ENCODE results near the gene KLF16. TPM values are rescaled to one million over a fixed set of nuclear protein-coding genes. Genes with fewer than 3 reads are reported as not detected.

The KLF16 gene
- total RNA-seq, 2 experiments from 2014 or later: 21.5 to 21.8 TPM

- Mint-ChIP-seq H3K4me1 (peaks cover 11% of the 10 kb centered on the region), H3K36me3 (no peaks in the 10 kb centered on the region), H3K27me3 (no peaks in the 10 kb centered on the region), H3K4me3 (peak overlapping the region; percentile 96), H3K9me3 (no peaks in the 10 kb centered on the region), H3K27ac (peak overlapping the region; percentile 93)
- DNase-seq (no peak), ATAC-seq (ENCODE audit: low read depth) (no peak)
- POLR2A ChIA-PET: no interaction called here
Observed at GRCh38 chr19:1861599-1862031, 1.8 kb downstream of the KLF16 start.

GRCh38 chr19:1860821-1861598, 2.4 kb downstream of the KLF16 start:
- no peaks in the 10 kb centered on the region for H3K9me3 Mint-ChIP-seq
- peaks cover 14% of the 10 kb centered on the region for H3K4me1 Mint-ChIP-seq
- peak overlapping the region; percentile 38 for H3K27ac Mint-ChIP-seq
- no peak for ATAC-seq (ENCODE audit: low read depth)
- no peaks in the 10 kb centered on the region for H3K27me3 Mint-ChIP-seq
- no peak for DNase-seq
- POLR2A ChIA-PET: no interaction called here
- peak overlapping the region; percentile 96 for H3K4me3 Mint-ChIP-seq
- no peaks in the 10 kb centered on the region for H3K36me3 Mint-ChIP-seq

- no peak for DNase-seq
- Mint-ChIP-seq H3K9me3 (no peaks in the 10 kb centered on the region), H3K4me1 (peaks cover 15% of the 10 kb centered on the region), H3K27ac (no peak overlapping the region), H3K4me3 (no peak overlapping the region), H3K27me3 (no peaks in the 10 kb centered on the region), H3K36me3 (no peaks in the 10 kb centered on the region)
- no peak for ATAC-seq (ENCODE audit: low read depth)
- POLR2A ChIA-PET: no interaction called here
Observed at GRCh38 chr19:1860042-1860775, 3.2 kb downstream of the KLF16 start.

- POLR2A ChIA-PET: no interaction called here
- peak overlapping the region; percentile 62 for H3K27ac Mint-ChIP-seq
- H3K4me3 Mint-ChIP-seq: no peak overlapping the region
- DNase-seq (no peak), ATAC-seq (ENCODE audit: low read depth) (no peak)
- H3K9me3 Mint-ChIP-seq: no peaks in the 10 kb centered on the region
- H3K36me3 Mint-ChIP-seq: no peaks in the 10 kb centered on the region
- H3K27me3 Mint-ChIP-seq: no peaks in the 10 kb centered on the region
- peaks cover 21% of the 10 kb centered on the region for H3K4me1 Mint-ChIP-seq
Observed at GRCh38 chr19:1859331-1859781, 4.0 kb downstream of the KLF16 start.

GRCh38 chr19:1858412-1859081, 4.8 kb downstream of the KLF16 start:
- H3K27me3 Mint-ChIP-seq: no peaks in the 10 kb centered on the region
- POLR2A ChIA-PET: interaction anchor here (0.9 to 4.0 kb wide), 4 partner anchors 23 to 45 kb away, joined by 3 to 34 read pairs (median 4); partner anchors contain the start of gene ABHD17A
- H3K4me1 Mint-ChIP-seq: peaks cover 21% of the 10 kb centered on the region
- DNase-seq: no peak
- no peak for ATAC-seq (ENCODE audit: low read depth)
- no peaks in the 10 kb centered on the region for H3K9me3 Mint-ChIP-seq
- H3K36me3 Mint-ChIP-seq: no peaks in the 10 kb centered on the region
- H3K4me3 Mint-ChIP-seq: peak overlapping the region; percentile 19
- H3K27ac Mint-ChIP-seq: peak overlapping the region; percentile 58

- no peaks in the 10 kb centered on the region for H3K9me3 Mint-ChIP-seq
- H3K27ac Mint-ChIP-seq: peak overlapping the region; percentile 42
- H3K4me1 Mint-ChIP-seq: peaks cover 27% of the 10 kb centered on the region
- no peak for DNase-seq
- no peaks in the 10 kb centered on the region for H3K27me3 Mint-ChIP-seq
- no peaks in the 10 kb centered on the region for H3K36me3 Mint-ChIP-seq
- ATAC-seq (ENCODE audit: low read depth): no peak
- H3K4me3 Mint-ChIP-seq: peak overlapping the region; percentile 60
- POLR2A ChIA-PET: interaction anchor here (0.9 to 4.0 kb wide), 5 partner anchors 17 to 45 kb away, joined by 3 to 34 read pairs (median 4); partner anchors contain the start of gene ABHD17A
Observed at GRCh38 chr19:1857648-1858326, 5.6 kb downstream of the KLF16 start.

- H3K27ac Mint-ChIP-seq: peak overlapping the region; percentile 96
- no peaks in the 10 kb centered on the region for H3K9me3 Mint-ChIP-seq
- H3K27me3 Mint-ChIP-seq: no peaks in the 10 kb centered on the region
- ATAC-seq (ENCODE audit: low read depth) (peak; percentile 10), DNase-seq (peak; percentile 70)
- POLR2A ChIA-PET: interaction anchor here (0.6 to 4.0 kb wide), 12 partner anchors 7 to 250 kb away, joined by 3 to 34 read pairs (median 4); partner anchors contain the start of gene ABHD17A
- no peaks in the 10 kb centered on the region for H3K36me3 Mint-ChIP-seq
- peaks cover 27% of the 10 kb centered on the region for H3K4me1 Mint-ChIP-seq
- peak overlapping the region; percentile 87 for H3K4me3 Mint-ChIP-seq
Observed at GRCh38 chr19:1856698-1857603, 6.4 kb downstream of the KLF16 start.

GRCh38 chr19:1856345-1856697, 7.1 kb downstream of the KLF16 start:
- no peaks in the 10 kb centered on the region for H3K27me3 Mint-ChIP-seq
- H3K4me1 Mint-ChIP-seq: peaks cover 22% of the 10 kb centered on the region
- H3K9me3 Mint-ChIP-seq: no peaks in the 10 kb centered on the region
- POLR2A ChIA-PET: interaction anchor here (0.7 to 4.0 kb wide), 10 partner anchors 8 to 238 kb away, joined by 3 to 34 read pairs (median 4); no protein-coding TSS in a partner anchor
- peak overlapping the region; percentile 87 for H3K4me3 Mint-ChIP-seq
- DNase-seq: no peak
- ATAC-seq (ENCODE audit: low read depth): no peak
- H3K27ac Mint-ChIP-seq: peak overlapping the region; percentile 96
- no peaks in the 10 kb centered on the region for H3K36me3 Mint-ChIP-seq

- ATAC-seq (ENCODE audit: low read depth) (peak; percentile 41), DNase-seq (no peak)
- POLR2A ChIA-PET: interaction anchor here (0.8 to 4.0 kb wide), 15 partner anchors 9 to 239 kb away, joined by 3 to 34 read pairs (median 4); partner anchors contain the start of gene ABHD17A
- H3K36me3 Mint-ChIP-seq: no peaks in the 10 kb centered on the region
- H3K27me3 Mint-ChIP-seq: no peaks in the 10 kb centered on the region
- H3K9me3 Mint-ChIP-seq: no peaks in the 10 kb centered on the region
- H3K4me3 Mint-ChIP-seq: peak overlapping the region; percentile 87
- peak overlapping the region; percentile 96 for H3K27ac Mint-ChIP-seq
- H3K4me1 Mint-ChIP-seq: peaks cover 22% of the 10 kb centered on the region
Observed at GRCh38 chr19:1855828-1856255, 7.5 kb downstream of the KLF16 start.

- no peaks in the 10 kb centered on the region for H3K36me3 Mint-ChIP-seq
Observed at GRCh38 chr19:1855040-1855827, 8.1 kb downstream of the KLF16 start.

GRCh38 chr19:1854542-1855039, 8.8 kb downstream of the KLF16 start:
- no peaks in the 10 kb centered on the region for H3K9me3 Mint-ChIP-seq
- H3K27ac Mint-ChIP-seq: peak overlapping the region; percentile 91
- H3K36me3 Mint-ChIP-seq: no peaks in the 10 kb centered on the region
- ATAC-seq (ENCODE audit: low read depth) (no peak), DNase-seq (no peak)
- POLR2A ChIA-PET: interaction anchor here (0.9 to 4.0 kb wide), 9 partner anchors 8 to 43 kb away, joined by 3 to 34 read pairs (median 5); partner anchors contain the start of gene ABHD17A
- H3K4me3 Mint-ChIP-seq: peak overlapping the region; percentile 82
- H3K4me1 Mint-ChIP-seq: peaks cover 28% of the 10 kb centered on the region
- H3K27me3 Mint-ChIP-seq: no peaks in the 10 kb centered on the region

More at GRCh38 chr19:1855040-1855827, 8.1 kb downstream of the KLF16 start:
- ATAC-seq (ENCODE audit: low read depth) (peak; percentile 79), DNase-seq (peak; percentile 91)
- no peaks in the 10 kb centered on the region for H3K27me3 Mint-ChIP-seq
- peak overlapping the region; percentile 96 for H3K27ac Mint-ChIP-seq
- H3K4me3 Mint-ChIP-seq: peak overlapping the region; percentile 87
- POLR2A ChIA-PET: interaction anchor here (0.9 to 4.0 kb wide), 11 partner anchors 8 to 197 kb away, joined by 3 to 34 read pairs (median 5); partner anchors contain the start of gene ABHD17A
- H3K4me1 Mint-ChIP-seq: peaks cover 24% of the 10 kb centered on the region
- no peaks in the 10 kb centered on the region for H3K9me3 Mint-ChIP-seq

Measured in activated naive CD8-positive, alpha-beta T cell treated with anti-CD3 and anti-CD28 coated beads, Interleukin-2, amount 10 ng/mL, durations not matched to agents 7 days and 5 days (primary cell).